GM10248 (cell line): ENCODE measurements around the gene NSD1.

ENCODE experiments used
- CTCF ChIA-PET: fragments of 300-600 bp; sonication (Branson Sonifier 250); formaldehyde crosslinking; extraction: SDS; loops from one replicate; lab custom pipeline; 2021; ENCODE audit warnings: antibody characterized with exemption; lab: Yijun Ruan, JAX
- POLR2A ChIA-PET: fragments of 350-650 bp; sonication (Branson Sonifier 250); formaldehyde crosslinking; extraction: SDS; loops from one replicate; lab custom pipeline; 2020; ENCODE audit warnings: antibody characterized with exemption; lab: Yijun Ruan, JAX
- DNase-seq: peaks from one replicate; pipeline ENCODE4 v3.0.0; 2012; ENCODE audit errors: extremely low spot score
- TF ChIP-seq, protein P1 (sequence below): IDR thresholded peaks from 2 replicates; pipeline ENCODE4 v1.5.1; 2012; ENCODE audit warnings: mild to moderate bottlenecking, low read depth; ENCODE audit errors: extremely low read depth, missing control alignments, control extremely low read depth

The NSD1 gene

DNA sequence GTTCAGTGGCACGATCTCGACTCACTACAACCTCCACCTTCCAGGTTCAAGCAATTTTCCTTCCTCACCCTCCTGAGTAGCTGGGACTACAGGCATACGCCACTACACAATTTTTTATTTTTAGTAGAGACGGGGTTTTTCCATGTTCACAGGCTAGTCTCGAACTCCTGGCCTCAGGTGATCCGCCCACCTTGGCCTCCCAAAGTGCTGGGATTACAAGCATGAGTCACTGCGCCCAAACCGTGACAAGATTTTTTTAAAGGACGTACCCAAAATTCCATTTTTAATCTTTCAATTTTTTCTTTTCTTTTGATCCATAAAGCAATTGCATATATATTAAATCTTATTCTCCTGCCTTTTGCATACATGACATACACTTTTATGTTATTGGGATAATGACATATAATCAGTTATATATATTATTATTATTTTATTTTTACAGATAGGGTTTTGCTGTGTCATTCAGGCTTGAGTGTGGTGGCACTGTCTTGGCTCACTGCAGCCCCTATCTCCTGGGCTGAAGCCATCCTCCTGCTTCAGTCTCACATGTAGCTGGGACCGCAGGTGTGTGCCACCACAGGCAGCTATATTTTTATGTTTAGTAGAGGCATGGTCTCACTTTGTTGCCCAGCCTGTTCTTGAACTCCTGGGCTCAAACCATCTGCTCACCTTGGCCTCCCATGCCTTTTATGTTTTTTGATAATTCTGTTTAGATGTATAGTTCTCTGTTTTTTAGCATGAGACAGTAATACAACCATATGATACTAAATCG lies 98.1 kb downstream of the NSD1 start:
- ChIA-PET CTCF (no interaction called here), POLR2A (no interaction called here)
- no peak for DNase-seq
- TF ChIP-seq, protein P1, sequence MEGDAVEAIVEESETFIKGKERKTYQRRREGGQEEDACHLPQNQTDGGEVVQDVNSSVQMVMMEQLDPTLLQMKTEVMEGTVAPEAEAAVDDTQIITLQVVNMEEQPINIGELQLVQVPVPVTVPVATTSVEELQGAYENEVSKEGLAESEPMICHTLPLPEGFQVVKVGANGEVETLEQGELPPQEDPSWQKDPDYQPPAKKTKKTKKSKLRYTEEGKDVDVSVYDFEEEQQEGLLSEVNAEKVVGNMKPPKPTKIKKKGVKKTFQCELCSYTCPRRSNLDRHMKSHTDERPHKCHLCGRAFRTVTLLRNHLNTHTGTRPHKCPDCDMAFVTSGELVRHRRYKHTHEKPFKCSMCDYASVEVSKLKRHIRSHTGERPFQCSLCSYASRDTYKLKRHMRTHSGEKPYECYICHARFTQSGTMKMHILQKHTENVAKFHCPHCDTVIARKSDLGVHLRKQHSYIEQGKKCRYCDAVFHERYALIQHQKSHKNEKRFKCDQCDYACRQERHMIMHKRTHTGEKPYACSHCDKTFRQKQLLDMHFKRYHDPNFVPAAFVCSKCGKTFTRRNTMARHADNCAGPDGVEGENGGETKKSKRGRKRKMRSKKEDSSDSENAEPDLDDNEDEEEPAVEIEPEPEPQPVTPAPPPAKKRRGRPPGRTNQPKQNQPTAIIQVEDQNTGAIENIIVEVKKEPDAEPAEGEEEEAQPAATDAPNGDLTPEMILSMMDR = no peak

DNA sequence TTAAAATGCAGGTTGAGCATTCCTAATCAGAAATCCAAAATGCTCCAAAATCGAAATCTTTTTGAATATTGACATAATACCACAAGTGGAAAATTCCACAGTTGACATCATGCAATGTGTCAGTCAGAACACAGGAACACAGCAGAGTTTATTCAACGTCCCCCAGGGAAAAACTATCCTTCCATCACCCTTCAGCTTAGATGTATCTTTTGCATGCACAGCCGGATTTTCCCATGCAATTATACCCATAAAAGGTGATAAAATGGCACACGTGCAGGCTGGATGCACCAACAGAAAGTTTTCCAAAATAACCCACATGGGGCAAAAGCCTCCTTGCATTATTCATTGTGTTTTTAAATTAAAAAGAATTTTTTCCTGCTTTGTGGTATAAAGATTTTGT lies 98.8 kb downstream of the NSD1 start:
- CTCF ChIA-PET = no interaction called here
- TF ChIP-seq, protein P1 = no peak
- DNase-seq = no peak
- POLR2A ChIA-PET = no interaction called here

DNA sequence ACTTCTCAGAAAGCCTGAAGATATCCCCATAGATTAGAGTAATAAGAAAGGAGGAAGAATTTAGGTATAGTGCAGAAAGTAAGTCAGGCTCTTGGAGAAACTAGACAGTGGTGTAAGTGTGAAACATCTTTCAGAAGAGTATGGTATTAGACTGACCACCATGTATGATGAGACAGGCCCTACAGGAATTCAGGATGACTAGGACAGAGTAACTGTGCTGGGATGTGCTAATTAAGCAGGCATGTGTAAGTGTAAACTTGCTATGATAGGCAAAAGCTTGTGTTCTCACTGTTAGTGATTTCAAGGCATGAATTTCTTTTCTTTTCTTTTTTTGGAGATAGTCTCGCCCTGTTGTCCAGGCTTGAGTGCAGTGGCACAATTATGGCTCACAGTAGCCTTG lies 99.2 kb downstream of the NSD1 start:
- no peak for DNase-seq
- TF ChIP-seq, protein P1 = no peak
- ChIA-PET CTCF (no interaction called here), POLR2A (interaction anchor here (0.7 kb wide), 1 partner anchor 13 kb away, joined by 4 read pairs; no protein-coding TSS in a partner anchor)

DNA sequence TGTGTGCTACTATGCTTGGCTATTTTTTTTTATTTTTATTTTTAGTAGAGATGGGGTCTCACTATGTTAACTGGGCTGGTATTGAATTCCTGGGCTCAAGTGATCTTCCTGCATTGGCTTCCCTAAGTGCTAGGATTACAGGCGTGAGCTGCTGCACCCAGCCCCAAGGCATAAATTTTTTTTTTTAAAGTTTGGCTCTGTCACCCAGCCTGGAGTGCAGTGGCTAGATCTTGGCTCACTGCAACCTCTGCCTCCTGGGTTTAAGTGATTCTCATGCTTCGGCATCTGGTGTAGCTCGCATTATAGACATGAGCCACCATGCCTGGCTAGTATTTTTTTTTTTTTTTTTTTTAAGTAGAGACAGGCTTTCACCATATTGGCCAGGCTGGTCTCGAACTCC lies 99.6 kb downstream of the NSD1 start:
- TF ChIP-seq, protein P1 = no peak
- CTCF ChIA-PET = interaction anchor here (1.0 to 1.9 kb wide), 5 partner anchors 19 to 77 kb away, joined by 3 to 5 read pairs (median 4); no protein-coding TSS in a partner anchor

DNA sequence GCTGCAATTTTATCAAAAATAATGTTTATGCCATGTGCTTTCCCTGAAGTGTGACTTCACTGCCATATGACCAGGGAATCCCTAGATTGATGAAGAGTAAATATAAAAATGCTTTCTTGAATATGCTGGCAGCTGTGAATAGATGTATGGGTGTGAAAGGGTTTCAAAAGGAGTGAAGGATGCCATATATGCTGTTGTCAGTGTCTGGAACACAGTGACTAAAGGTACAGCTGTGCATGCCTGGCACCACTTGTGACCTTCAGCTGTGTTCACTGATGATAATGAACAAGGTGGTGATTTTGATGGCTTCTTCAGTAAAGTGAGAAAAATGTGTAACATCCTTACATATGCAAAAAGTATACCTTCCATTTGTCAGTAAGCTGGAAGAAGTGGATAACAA lies 100.2 kb downstream of the NSD1 start:
- DNase-seq = no peak
- TF ChIP-seq, protein P1 = no peak
- ChIA-PET POLR2A (interaction anchor here (0.6 kb wide), 1 partner anchor 202 kb away, joined by 5 read pairs; no protein-coding TSS in a partner anchor), CTCF (interaction anchor here (1.0 to 2.2 kb wide), 7 partner anchors 15 to 171 kb away, joined by 3 to 5 read pairs (median 4); no protein-coding TSS in a partner anchor)

More for the DNA sequence above, 99.6 kb downstream of the NSD1 start:
- no peak for DNase-seq
- POLR2A ChIA-PET = interaction anchor here (0.6 to 0.7 kb wide), 2 partner anchors 12 to 202 kb away, joined by 4 to 5 read pairs; no protein-coding TSS in a partner anchor

DNA sequence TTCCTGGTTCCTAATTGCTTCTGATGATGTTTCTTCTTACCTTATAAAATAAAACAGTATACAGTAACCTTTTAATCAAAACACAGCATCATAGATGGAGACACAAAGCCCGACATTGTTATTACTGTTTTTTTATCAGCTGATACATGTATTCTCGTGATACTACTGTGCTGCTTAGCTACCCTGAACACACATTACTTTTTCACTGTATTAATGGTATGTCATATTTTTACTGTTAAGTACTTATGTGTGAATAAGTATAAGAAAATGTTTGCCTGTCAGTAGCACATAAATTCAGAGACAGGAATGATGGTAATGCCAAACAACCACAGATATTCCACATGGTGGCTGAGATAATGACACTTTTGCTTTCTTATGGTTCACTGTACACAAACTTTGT lies 101.3 kb downstream of the NSD1 start:
- TF ChIP-seq, protein P1 = no peak
- ChIA-PET POLR2A (no interaction called here), CTCF (interaction anchor here (1.0 to 2.2 kb wide), 6 partner anchors 10 to 170 kb away, joined by 3 to 7 read pairs (median 4); no protein-coding TSS in a partner anchor)
- no peak for DNase-seq
